ENCODE data around the gene NR2F6.
"Not testable (repeated sequence)": the region's sequence is repeated elsewhere in the genome, so short reads cannot be mapped to it uniquely, and the experiment has no call there.

Gene NR2F6

GRCh38 chr19:17211547-17212446 lies 33.9 kb downstream of the NR2F6 start:
- DNase-seq (ENCODE audit: low read depth, low spot score) = no peak

- DNase-seq (ENCODE audit: low read depth, low spot score) = no peak
These were observed 35.4 kb downstream of the NR2F6 start for GRCh38 chr19:17210296-17210695.

GRCh38 chr19:17209126-17210036 lies 36.3 kb downstream of the NR2F6 start:
- DNase-seq (ENCODE audit: low read depth, low spot score) = no peak

- no peak for DNase-seq (ENCODE audit: low read depth, low spot score)
These were observed 38.8 kb downstream of the NR2F6 start for GRCh38 chr19:17206736-17207581.

- no peak for DNase-seq (ENCODE audit: low read depth, low spot score)
These were observed 40.2 kb downstream of the NR2F6 start for GRCh38 chr19:17205237-17206140.

- no peak for DNase-seq (ENCODE audit: low read depth, low spot score)
These were observed 43.0 kb downstream of the NR2F6 start for GRCh38 chr19:17202713-17203112.

- no peak for DNase-seq (ENCODE audit: low read depth, low spot score)
These were observed 43.5 kb downstream of the NR2F6 start for GRCh38 chr19:17202249-17202648.

GRCh38 chr19:17200408-17201079 lies 45.2 kb downstream of the NR2F6 start:
- DNase-seq (ENCODE audit: low read depth, low spot score) = no peak

- DNase-seq (ENCODE audit: low read depth, low spot score) = no peak
These were observed 48.1 kb downstream of the NR2F6 start for GRCh38 chr19:17197666-17198065.

GRCh38 chr19:17196610-17197009 lies 49.1 kb downstream of the NR2F6 start:
- DNase-seq (ENCODE audit: low read depth, low spot score) = no peak

- no peak for DNase-seq (ENCODE audit: low read depth, low spot score)
These were observed 50.6 kb downstream of the NR2F6 start for GRCh38 chr19:17195106-17195505.

GRCh38 chr19:17194608-17195007 lies 51.1 kb downstream of the NR2F6 start:
- no peak for DNase-seq (ENCODE audit: low read depth, low spot score)

- DNase-seq (ENCODE audit: low read depth, low spot score) = no peak
These were observed 53.0 kb downstream of the NR2F6 start for GRCh38 chr19:17192751-17193150.

- DNase-seq (ENCODE audit: low read depth, low spot score) = not testable (repeated sequence)
These were observed 54.0 kb downstream of the NR2F6 start for GRCh38 chr19:17191736-17192135.

- no peak for DNase-seq (ENCODE audit: low read depth, low spot score)
These were observed 60.1 kb downstream of the NR2F6 start for GRCh38 chr19:17185590-17185989.

GRCh38 chr19:17184371-17184841 lies 61.3 kb downstream of the NR2F6 start:
- DNase-seq (ENCODE audit: low read depth, low spot score) = no peak

GRCh38 chr19:17183858-17184321 lies 61.8 kb downstream of the NR2F6 start:
- DNase-seq (ENCODE audit: low read depth, low spot score) = no peak

GRCh38 chr19:17183271-17183761 lies 62.4 kb downstream of the NR2F6 start:
- no peak for DNase-seq (ENCODE audit: low read depth, low spot score)

Measured in activated naive CD8-positive, alpha-beta T cell treated with anti-CD3 and anti-CD28 coated beads, Interleukin-2, amount 50 U/mL, for 16 hours (primary cell).